ENCODE results near the gene SNX15.
"Not testable (repeated sequence)": the region's sequence is repeated elsewhere in the genome, so short reads cannot be mapped to it uniquely, and the experiment has no call there.

The SNX15 gene

GRCh38 chr11:65027213-65028067 lies at the start of gene SNX15:
TSS of gene SNX15 (plus strand) at chr11:65027439. CDS start at chr11:65027538, 99 bp downstream.
- peak; percentile 91 to 97 for DNase-seq

DNA sequence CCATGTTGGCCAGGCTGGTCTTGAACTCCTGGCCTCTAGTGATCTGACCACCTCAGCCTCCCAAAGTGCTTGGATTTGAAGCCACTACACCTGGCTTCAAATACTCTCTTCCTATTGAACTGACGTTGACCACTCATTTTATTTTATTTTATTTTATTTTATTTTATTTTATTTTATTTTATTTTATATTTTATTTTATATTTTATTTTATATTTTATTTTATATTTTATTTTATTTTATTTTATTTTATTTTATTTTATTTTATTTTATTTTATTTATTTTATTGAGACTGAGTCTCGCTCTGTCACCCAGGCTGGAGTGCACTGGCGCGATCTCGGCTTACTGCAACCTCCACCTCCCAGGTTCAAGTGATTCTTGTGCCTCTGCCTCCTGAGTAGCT lies 43.9 kb upstream of the SNX15 start:
- not testable (repeated sequence) for DNase-seq

GRCh38 chr11:64987998-64988854 lies 39.0 kb upstream of the SNX15 start:
- no peak for DNase-seq

GRCh38 chr11:64989416-64989815 lies 37.8 kb upstream of the SNX15 start:
- DNase-seq = no peak

DNA sequence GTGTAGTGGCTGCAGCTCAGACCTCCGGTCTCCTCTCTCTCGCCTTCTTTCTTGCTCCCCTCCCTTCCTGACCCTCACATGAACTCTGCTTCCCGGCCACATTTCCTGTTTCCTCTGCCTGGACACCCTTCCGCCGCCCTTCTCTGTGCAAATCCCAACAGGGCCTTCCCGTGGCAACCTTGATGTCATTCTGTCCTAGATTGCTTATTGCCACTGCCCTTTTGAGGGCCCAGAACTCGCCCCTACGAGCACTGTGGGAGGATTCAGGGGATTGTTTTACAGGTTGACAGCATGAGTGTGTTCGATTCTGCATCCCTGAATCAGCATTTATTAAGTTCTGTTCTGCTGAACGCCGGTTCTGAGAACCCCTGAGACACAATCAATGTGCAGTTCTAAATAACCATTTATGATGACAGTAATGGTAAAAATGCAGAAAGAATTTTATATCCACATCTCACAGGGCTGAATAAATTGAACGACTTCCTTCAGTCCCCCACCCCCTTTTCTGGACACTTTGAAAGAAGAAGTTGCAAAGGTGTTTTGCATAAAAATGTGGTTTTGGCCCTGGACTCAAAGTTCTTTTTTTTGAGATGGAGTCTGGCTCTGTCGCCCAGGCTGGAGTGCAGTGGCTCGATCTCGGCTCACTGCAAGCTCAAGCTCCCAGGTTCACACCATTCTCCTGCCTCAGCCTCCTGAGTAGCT lies 36.9 kb upstream of the SNX15 start:
- DNase-seq = no peak

- no peak for DNase-seq
Observed at GRCh38 chr11:64994318-64994717, 32.9 kb upstream of the SNX15 start.

DNA sequence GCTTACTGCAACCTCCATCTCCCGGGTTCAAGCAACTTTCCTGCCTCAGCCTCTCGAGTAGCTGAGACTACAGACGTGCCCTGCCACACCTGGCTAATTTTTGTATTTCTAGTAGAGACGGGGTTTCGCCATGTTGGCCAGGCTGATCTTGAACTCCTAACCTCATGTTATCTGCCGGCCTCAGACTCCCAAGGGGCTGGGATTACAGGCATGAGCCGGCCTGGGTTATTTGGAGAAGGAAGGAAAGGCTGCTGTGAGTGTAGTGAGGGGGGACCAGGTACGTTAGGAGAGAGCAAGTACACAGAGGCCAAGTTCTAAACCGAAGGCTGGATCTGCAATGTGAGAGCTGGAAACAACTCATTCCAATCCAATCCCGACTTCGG lies 30.9 kb upstream of the SNX15 start:
- DNase-seq = no peak

DNA sequence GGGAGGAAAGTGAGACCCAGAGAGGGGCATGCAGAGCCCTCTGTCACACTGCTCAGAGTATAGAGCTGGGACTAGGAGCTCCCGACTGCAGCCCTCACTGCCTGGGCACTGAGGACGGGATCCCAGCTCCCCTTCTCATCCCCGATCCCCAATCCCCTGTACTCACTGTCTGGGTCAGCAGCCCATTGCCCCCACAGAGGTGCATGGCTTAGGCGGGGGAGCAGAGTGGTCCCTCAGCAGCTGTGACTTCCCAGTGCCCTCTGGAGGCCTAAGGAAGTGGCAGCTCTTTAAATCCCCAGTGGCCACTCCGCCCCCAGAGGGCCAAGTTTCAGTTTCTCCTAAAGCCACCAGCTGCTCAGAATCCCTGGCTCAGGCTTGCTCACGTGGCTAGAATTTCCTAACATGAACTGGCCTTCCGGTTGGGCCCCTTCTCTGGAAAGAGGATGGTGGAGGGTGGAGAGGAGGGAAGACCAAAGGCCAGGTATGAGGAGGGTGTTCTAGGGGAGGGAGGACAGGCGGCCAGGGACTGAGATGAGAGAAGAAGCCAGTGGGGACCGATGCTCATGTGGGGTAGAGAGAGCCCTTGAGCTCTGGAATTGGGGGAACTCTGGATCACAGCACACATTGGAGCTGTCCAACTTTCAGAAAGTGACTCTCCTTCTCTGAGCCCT lies 30.4 kb upstream of the SNX15 start, which contains the start of gene BATF2:
Gene BATF2, minus strand, starts transcription at position 262 of the 671 bp plus-strand sequence. Its CDS starts 57 bp downstream, at position 205.
- peak; percentile 43 to 77 for DNase-seq

DNA sequence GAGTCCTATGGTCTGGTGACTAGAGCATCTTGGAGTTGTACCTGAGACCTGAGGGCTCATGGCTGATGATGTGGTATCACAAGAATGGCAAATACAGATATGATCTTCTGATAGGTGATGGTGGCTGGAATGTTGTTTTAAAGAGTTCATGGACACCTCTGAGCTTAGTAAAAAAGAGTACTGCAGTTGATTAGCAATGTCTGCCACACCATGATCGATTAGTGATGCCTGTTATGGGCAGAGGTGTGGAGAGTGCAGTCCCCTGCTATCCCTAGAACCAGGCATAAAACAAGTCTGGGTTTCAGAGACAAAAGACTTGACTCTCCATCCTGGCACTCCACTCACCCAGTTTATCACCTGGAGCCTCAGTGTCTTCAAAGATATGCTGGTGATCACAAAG lies 29.1 kb upstream of the SNX15 start:
- no peak for DNase-seq

DNA sequence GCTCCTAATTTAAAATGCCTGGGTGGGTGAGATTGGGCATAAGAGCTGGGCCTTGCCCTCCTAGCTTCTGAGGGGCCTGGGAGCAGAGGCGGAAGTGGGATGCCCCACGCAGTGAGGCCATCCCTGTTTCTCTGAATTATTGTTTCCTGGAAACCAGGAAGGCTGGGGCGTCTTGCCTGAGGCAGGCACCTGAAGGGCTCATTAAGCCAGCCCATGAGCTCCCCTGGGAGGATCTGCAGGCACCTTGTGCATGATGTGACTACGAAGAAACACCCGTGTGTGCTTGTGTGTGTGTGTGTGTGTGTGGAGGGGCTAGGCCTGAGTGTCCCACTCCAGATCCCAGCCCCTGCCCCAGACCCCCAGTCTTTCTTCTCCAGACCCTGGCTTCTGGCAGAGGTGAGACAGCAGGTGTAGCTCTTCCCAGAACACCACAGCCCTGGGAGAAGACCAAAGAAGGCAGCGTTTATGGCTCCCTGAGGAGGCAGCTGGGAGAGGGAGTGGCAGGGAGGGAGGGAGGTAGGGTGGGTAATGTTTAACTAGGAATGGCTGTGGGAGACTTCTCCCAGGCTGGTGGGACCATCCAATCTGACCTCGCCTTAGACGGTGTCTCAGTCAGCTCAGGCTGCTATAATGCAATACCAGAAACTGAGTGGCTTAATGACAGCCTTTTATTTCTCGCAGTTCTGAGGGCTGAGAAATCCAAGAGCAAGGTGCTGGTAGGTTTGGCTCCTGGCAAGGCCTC lies 28.4 kb upstream of the SNX15 start:
- DNase-seq = no peak

GRCh38 chr11:64999478-64999877 lies 27.8 kb upstream of the SNX15 start:
- no peak for DNase-seq

GRCh38 chr11:65002706-65003105 lies 24.5 kb upstream of the SNX15 start:
- no peak for DNase-seq

- no peak for DNase-seq
Observed at GRCh38 chr11:65003282-65003681, 24.0 kb upstream of the SNX15 start.

- DNase-seq = not testable (repeated sequence)
Observed at GRCh38 chr11:65003968-65004367, 23.3 kb upstream of the SNX15 start.

DNA sequence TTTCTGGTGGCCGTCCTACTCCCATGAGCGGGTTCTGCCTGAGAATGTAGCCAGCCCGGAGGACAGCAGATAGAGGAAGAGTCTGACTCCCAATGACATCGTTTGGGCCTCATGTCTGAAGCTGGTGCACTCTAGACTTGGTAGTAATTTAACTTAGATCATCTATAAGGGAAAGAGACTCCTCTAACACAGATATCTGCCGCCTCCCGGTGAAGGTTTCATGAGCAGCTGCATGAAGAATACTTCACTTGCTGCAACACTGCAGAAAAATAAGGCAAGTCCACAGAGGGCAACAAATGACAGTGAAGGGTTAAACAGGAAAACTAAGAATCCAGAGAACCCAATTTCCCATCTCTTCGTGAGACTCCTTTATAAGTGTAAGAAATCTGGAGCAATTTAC lies 19.2 kb upstream of the SNX15 start:
- no peak for DNase-seq

GRCh38 chr11:65008873-65009272 lies 18.4 kb upstream of the SNX15 start:
- DNase-seq = no peak

GRCh38 chr11:65013130-65013887 lies 13.9 kb upstream of the SNX15 start:
- peak; percentile 90 to 92 for DNase-seq

- peak; percentile 87 to 90 for DNase-seq
Observed at GRCh38 chr11:65013888-65014725, 13.1 kb upstream of the SNX15 start, which contains the start of gene ARL2. TSS of gene ARL2 (plus strand) at chr11:65014160. CDS start at chr11:65014208, 48 bp downstream.

DNA sequence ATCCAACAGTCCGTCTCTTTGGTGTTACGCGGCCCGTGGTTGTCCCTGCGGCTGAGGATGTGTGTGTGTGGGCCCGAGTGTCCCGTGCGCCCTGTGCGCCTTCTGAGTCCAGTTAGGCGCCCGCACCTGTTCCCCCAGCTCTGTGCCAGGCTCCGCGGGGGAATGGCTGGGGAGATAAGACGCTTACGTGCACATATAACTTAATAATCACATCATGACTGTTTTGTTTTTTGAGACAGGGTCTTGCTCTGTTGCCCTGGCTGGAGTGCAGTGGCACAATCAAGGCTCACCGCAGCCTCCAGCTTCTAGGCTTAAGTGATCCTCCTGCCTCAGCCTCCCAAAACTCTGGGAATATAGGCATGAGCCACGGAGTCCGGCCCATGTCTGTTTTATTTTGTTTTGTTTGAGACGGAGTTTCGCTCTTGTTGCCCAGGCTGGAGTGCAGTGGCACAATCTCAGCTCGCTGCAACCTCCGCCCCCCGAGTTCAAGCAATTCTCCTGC lies 12.5 kb upstream of the SNX15 start:
- no peak for DNase-seq

DNA sequence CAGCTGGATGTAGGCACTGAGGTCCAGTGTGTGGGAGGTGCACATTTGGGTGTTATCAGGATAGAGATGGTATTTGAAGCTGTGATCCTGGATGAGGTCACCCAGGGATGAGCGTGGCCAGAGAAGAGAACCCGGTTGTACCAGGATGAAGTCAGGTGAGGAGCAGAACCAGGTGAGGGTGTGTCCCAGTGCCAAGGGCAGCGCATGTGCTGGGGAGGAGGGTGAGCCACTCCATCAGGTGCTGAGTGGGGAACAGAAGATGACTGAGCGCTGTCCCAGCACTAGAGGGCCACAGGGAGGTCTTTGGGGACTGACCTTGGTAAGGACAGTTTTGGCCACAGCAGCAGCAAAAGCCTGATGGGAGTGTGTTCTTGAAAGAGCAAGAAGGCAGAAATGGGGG lies 10.5 kb upstream of the SNX15 start:
- DNase-seq = no peak

Measured in CD4-positive, alpha-beta T cell treated with Interferon alpha-2 for 1 hour (primary cell).